Naive thymus-derived CD4-positive, alpha-beta T cell (primary cell): ENCODE results near the gene CKS2. TPM values are rescaled to one million over a fixed set of nuclear protein-coding genes. Genes with fewer than 3 reads are reported as not detected.
"Not testable (repeated sequence)": the region's sequence is repeated elsewhere in the genome, so short reads cannot be mapped to it uniquely, and the experiment has no call there.

Experiments
- ATAC-seq: fragments of 150-1000 bp; cut with Tn5 transposase; 2 replicates; pipeline ENCODE4 v1.10.0; 2021; ENCODE audit warnings: mild to moderate bottlenecking, moderate library complexity
- CTCF ChIA-PET: fragments of 350-600 bp; sonication (Branson Sonifier 250); formaldehyde crosslinking; loops from one replicate; lab custom pipeline; 2021; ENCODE audit warnings: antibody characterized with exemption; lab: Charles Lee
- POLR2A ChIA-PET: fragments of 350-600 bp; sonication (Branson Sonifier 250); formaldehyde crosslinking; loops from one replicate; lab custom pipeline; 2021; ENCODE audit warnings: antibody characterized with exemption, inconsistent platforms; lab: Charles Lee
- DNase-seq, 9 donors: peaks; one replicate each; pipeline versions ENCODE4 v3.0.0 to v3.0.0-alpha.2; 2020 to 2022; ENCODE audit warnings: mixed read lengths in 1 of 9
- H3K27ac ChIP-seq: one replicate; pipeline ENCODE4 v1.7.0; 2013; ENCODE audit warnings: mild to moderate bottlenecking, low read depth, low read length, moderate library complexity
- H3K27me3 ChIP-seq, 2 donors: one replicate each; pipeline ENCODE4 v1.7.0; 2013; ENCODE audit warnings: low read length in 2 of 2, mild to moderate bottlenecking in 2 of 2, moderate library complexity in 2 of 2; ENCODE audit not compliant: control insufficient read depth in 2 of 2, insufficient read depth in 2 of 2
- H3K36me3 ChIP-seq, 3 experiments: 1 replicate in 2 of 3; 2 replicates in 1 of 3; pipeline ENCODE4 v1.7.0; 2013; ENCODE audit warnings: low read length in 3 of 3, mild to moderate bottlenecking in 3 of 3, moderate library complexity in 1 of 3; ENCODE audit not compliant: insufficient read depth in 3 of 3, control insufficient read depth in 2 of 3
- H3K4me1 ChIP-seq, 2 donors: one replicate each; pipeline ENCODE4 v1.7.0; 2013; ENCODE audit warnings: low read length in 2 of 2, mild to moderate bottlenecking in 2 of 2, moderate library complexity in 1 of 2; ENCODE audit not compliant: control insufficient read depth in 2 of 2, insufficient read depth in 2 of 2
- H3K4me3 ChIP-seq: 2 replicates; pipeline ENCODE4 v1.7.0; 2013; ENCODE audit warnings: mild to moderate bottlenecking, low read length
- H3K9me3 ChIP-seq, 3 experiments: 1 replicate in 2 of 3; 2 replicates in 1 of 3; pipeline ENCODE4 v1.7.0; 2013; ENCODE audit warnings: low read length in 3 of 3; ENCODE audit not compliant: control insufficient read depth in 2 of 3
- H3K27ac Mint-ChIP-seq, 9 donors: one replicate each; pipeline ENCODE4 v1.8.0; 2020 to 2022; ENCODE audit warnings: mixed read lengths in 9 of 9, mild to moderate bottlenecking in 8 of 9, moderate library complexity in 5 of 9, inconsistent platforms in 2 of 9
- H3K27me3 Mint-ChIP-seq, 5 donors: one replicate each; pipeline ENCODE4 v1.8.0; 2021 to 2022; ENCODE audit warnings: mixed read lengths in 5 of 5, mild to moderate bottlenecking in 1 of 5
- H3K36me3 Mint-ChIP-seq, 5 donors: one replicate each; pipeline ENCODE4 v1.8.0; 2020 to 2022; ENCODE audit warnings: mixed read lengths in 5 of 5, mild to moderate bottlenecking in 3 of 5, inconsistent platforms in 1 of 5
- H3K4me1 Mint-ChIP-seq, 7 donors: one replicate each; pipeline ENCODE4 v1.8.0; 2020 to 2022; ENCODE audit warnings: mixed read lengths in 7 of 7, mild to moderate bottlenecking in 3 of 7, inconsistent platforms in 1 of 7
- H3K4me3 Mint-ChIP-seq, 10 donors: one replicate each; pipeline ENCODE4 v1.8.0; 2020 to 2022; ENCODE audit warnings: mild to moderate bottlenecking in 10 of 10, mixed read lengths in 10 of 10, moderate library complexity in 6 of 10, inconsistent platforms in 2 of 10
- H3K9me3 Mint-ChIP-seq, 11 donors: one replicate each; pipeline ENCODE4 v1.8.0; 2020 to 2022; ENCODE audit warnings: mixed read lengths in 11 of 11, mild to moderate bottlenecking in 4 of 11, inconsistent platforms in 1 of 11, moderate library complexity in 1 of 11
- intact Hi-C, 2 donors: fragments of 100-400 bp; cut with micrococcal nuclease; formaldehyde crosslinking; loops; one replicate each; pipeline ENCODE4 v1.15.1; 2023
- polyA plus RNA-seq, 2 donors: library from polyadenylated mRNA; unstranded; fragments of 300-500 nt; fragmentation: Illumina TruSeq; gene quantifications; one replicate each; pipeline ENCODE4 v1.2.3, GENCODE V29; 2021
- total RNA-seq, 6 experiments: library from RNA in 5 of 6; stranded (reverse) in 5 of 6; gene quantifications; 1 replicate in 5 of 6; 2 replicates in 1 of 6; pipeline ENCODE4 v1.2.3 and lab custom pipeline; 2021 to 2026

Gene CKS2
- total and polyA plus RNA-seq, 7 experiments from 2014 or later: 5.2 to 121 (median 8.0) TPM

- Mint-ChIP-seq H3K36me3 (peaks cover 0 to 17% (median 7%) of the 10 kb centered on the region in 5 donors), H3K27me3 (peaks cover 0 to 25% (median 3%) of the 10 kb centered on the region in 5 donors), H3K4me1 (no peaks in the 10 kb centered on the region), H3K9me3 (peaks cover 0 to 12% (median 2%) of the 10 kb centered on the region in 11 donors), H3K27ac (no peak overlapping the region), H3K4me3 (no peak overlapping the region)
- ATAC-seq (no peak), DNase-seq (no peak)
- intact Hi-C loops: no loop called here
- Histone ChIP-seq H3K9me3 (no peaks in the 10 kb centered on the region), H3K27me3 (no peaks in the 10 kb centered on the region), H3K4me3 (no peak overlapping the region), H3K27ac (no peak overlapping the region), H3K4me1 (no peaks in the 10 kb centered on the region), H3K36me3 (no peaks in the 10 kb centered on the region)
- CTCF ChIA-PET: interaction anchor here (0.6 to 0.7 kb wide), 2 partner anchors 456 to 693 kb away, joined by 3 to 4 read pairs; no protein-coding TSS in a partner anchor
- POLR2A ChIA-PET: no interaction called here
Measured at GRCh38 chr9:89291741-89292140, 19.3 kb upstream of the CKS2 start.

GRCh38 chr9:89293014-89293413 is 18.0 kb upstream of the CKS2 start:
- CTCF ChIA-PET: no interaction called here
- no peak overlapping the region for H3K4me3 Mint-ChIP-seq
- no peak overlapping the region for H3K27ac Mint-ChIP-seq
- H3K9me3 ChIP-seq: no peaks in the 10 kb centered on the region
- no peak for DNase-seq
- no peaks in the 10 kb centered on the region for H3K4me1 ChIP-seq
- H3K9me3 Mint-ChIP-seq: peaks cover 0 to 12% (median 2%) of the 10 kb centered on the region in 11 donors
- no peak overlapping the region for H3K4me3 ChIP-seq
- POLR2A ChIA-PET: no interaction called here
- intact Hi-C loops: no loop called here
- no peak overlapping the region for H3K27ac ChIP-seq
- no peaks in the 10 kb centered on the region for H3K4me1 Mint-ChIP-seq
- peaks cover 0 to 28% (median 5%) of the 10 kb centered on the region in 5 donors for H3K27me3 Mint-ChIP-seq
- H3K27me3 ChIP-seq: no peaks in the 10 kb centered on the region
- no peaks in the 10 kb centered on the region for H3K36me3 ChIP-seq
- no peak for ATAC-seq
- peaks cover 0 to 7% (median 0%) of the 10 kb centered on the region in 5 donors for H3K36me3 Mint-ChIP-seq

- H3K36me3 ChIP-seq: no peaks in the 10 kb centered on the region
Measured at GRCh38 chr9:89295400-89295799, 15.6 kb upstream of the CKS2 start.

DNA sequence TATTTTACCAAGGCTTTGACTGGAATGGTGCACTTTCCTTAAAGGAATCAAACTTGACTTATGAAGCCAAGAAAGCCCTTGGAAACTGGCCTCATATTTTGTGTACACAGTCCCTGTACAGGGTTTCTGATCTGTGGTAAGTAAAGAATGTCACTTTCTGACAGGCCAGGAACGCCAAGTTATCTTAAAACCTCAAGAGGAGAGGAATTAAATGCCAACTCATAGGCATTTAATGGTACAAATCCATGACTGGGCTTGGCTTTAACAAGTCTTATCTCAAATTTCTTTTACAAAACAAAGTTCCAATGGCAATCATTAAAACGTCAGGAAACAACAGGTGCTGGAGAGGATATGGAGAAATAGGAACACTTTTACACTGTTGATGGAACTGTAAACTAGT is 9.0 kb upstream of the CKS2 start:
- H3K4me3 ChIP-seq, DNase-seq, ATAC-seq, H3K27ac ChIP-seq, H3K27me3 Mint-ChIP-seq, H3K9me3 Mint-ChIP-seq, H3K27ac Mint-ChIP-seq, intact Hi-C loops, H3K27me3 ChIP-seq, H3K9me3 ChIP-seq, H3K4me1 ChIP-seq, H3K4me3 Mint-ChIP-seq, H3K36me3 Mint-ChIP-seq, H3K36me3 ChIP-seq, CTCF ChIA-PET, H3K4me1 Mint-ChIP-seq: not testable (repeated sequence)
- POLR2A ChIA-PET: interaction anchor here (1.0 kb wide), 1 partner anchor 8 kb away, joined by 4 read pairs; no protein-coding TSS in a partner anchor

More at GRCh38 chr9:89295400-89295799, 15.6 kb upstream of the CKS2 start:
- Mint-ChIP-seq H3K9me3 (peaks cover 0 to 12% (median 2%) of the 10 kb centered on the region in 11 donors), H3K4me1 (no peaks in the 10 kb centered on the region), H3K27me3 (peaks cover 0 to 28% (median 5%) of the 10 kb centered on the region in 5 donors), H3K4me3 (no peak overlapping the region), H3K36me3 (peaks cover 0 to 5% (median 3%) of the 10 kb centered on the region in 5 donors), H3K27ac (no peak overlapping the region)
- ATAC-seq: no peak
- ChIA-PET POLR2A (no interaction called here), CTCF (no interaction called here)
- H3K27me3 ChIP-seq: no peaks in the 10 kb centered on the region
- no peak overlapping the region for H3K27ac ChIP-seq
- intact Hi-C loops: no loop called here
- H3K4me1 ChIP-seq: no peaks in the 10 kb centered on the region
- H3K4me3 ChIP-seq: no peak overlapping the region
- DNase-seq: no peak
- no peaks in the 10 kb centered on the region for H3K9me3 ChIP-seq

- Mint-ChIP-seq H3K27me3 (peaks cover 0 to 3% (median 0%) of the 10 kb centered on the region in 5 donors), H3K36me3 (peaks cover 0 to 5% (median 3%) of the 10 kb centered on the region in 5 donors), H3K9me3 (no peaks in the 10 kb centered on the region), H3K4me1 (peaks cover 0 to 7% (median 1%) of the 10 kb centered on the region in 7 donors), H3K27ac (peak overlapping the region in 1 of 9 donors; percentile 2), H3K4me3 (no peak overlapping the region)
- Histone ChIP-seq H3K36me3 (no peaks in the 10 kb centered on the region), H3K27ac (no peak overlapping the region), H3K4me1 (peaks cover 0 to under 1% of the 10 kb centered on the region in 2 donors), H3K27me3 (no peaks in the 10 kb centered on the region), H3K4me3 (no peak overlapping the region), H3K9me3 (no peaks in the 10 kb centered on the region)
- CTCF ChIA-PET: no interaction called here
- POLR2A ChIA-PET: no interaction called here
- no peak for DNase-seq
- intact Hi-C loops: no loop called here
- no peak for ATAC-seq
Measured at GRCh38 chr9:89304020-89304833, 6.8 kb upstream of the CKS2 start.

DNA sequence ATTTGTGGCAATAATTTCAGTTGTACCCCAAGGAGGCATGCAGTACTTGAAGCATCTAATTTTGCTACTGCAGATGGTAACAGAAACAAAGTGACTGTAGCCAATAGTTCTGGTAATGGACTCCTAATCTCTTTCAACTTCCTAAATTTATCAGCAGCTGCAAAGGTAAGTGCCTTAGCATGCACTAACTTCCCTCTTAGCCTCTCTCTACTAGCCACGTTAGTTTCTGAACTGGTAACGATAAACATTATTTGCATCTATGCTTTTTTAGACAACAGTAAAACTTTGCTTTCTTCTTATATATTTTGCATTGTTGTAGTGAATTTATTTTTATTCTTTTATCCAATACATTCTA is 6.2 kb upstream of the CKS2 start:
- H3K4me3 Mint-ChIP-seq: no peak overlapping the region
- Histone ChIP-seq H3K36me3 (no peaks in the 10 kb centered on the region), H3K27me3 (no peaks in the 10 kb centered on the region), H3K9me3 (no peaks in the 10 kb centered on the region), H3K27ac (no peak overlapping the region), H3K4me1 (peaks cover 5 to 6% of the 10 kb centered on the region in 2 donors), H3K4me3 (no peak overlapping the region)
- intact Hi-C loops: no loop called here
- H3K27ac Mint-ChIP-seq: no peak overlapping the region
- peaks cover 0 to 6% (median 3%) of the 10 kb centered on the region in 5 donors for H3K36me3 Mint-ChIP-seq
- peaks cover 3 to 12% (median 6%) of the 10 kb centered on the region in 7 donors for H3K4me1 Mint-ChIP-seq
- no peaks in the 10 kb centered on the region for H3K9me3 Mint-ChIP-seq
- ATAC-seq (no peak), DNase-seq (no peak)
- CTCF ChIA-PET: no interaction called here
- POLR2A ChIA-PET: no interaction called here
- H3K27me3 Mint-ChIP-seq: peaks cover 0 to 3% (median 0%) of the 10 kb centered on the region in 5 donors
